Activated CD4-positive, alpha-beta T cell treated with anti-CD3 and anti-CD28 coated beads, Interleukin-2, amount 10 ng/mL, durations not matched to agents 7 days and 5 days (primary cell): ENCODE data around the gene CREBBP. TPM values are rescaled to one million over a fixed set of nuclear protein-coding genes. Genes with fewer than 3 reads are reported as not detected.
"Not testable (repeated sequence)": the region's sequence is repeated elsewhere in the genome, so short reads cannot be mapped to it uniquely, and the experiment has no call there.

Experiments used
- CTCF ChIA-PET: fragments of 350-600 bp; sonication (Branson Sonifier 250); formaldehyde crosslinking; loops from one replicate; lab custom pipeline; 2021; ENCODE audit warnings: antibody characterized with exemption; lab: Charles Lee
- POLR2A ChIA-PET: fragments of 350-600 bp; sonication (Branson Sonifier 250); formaldehyde crosslinking; loops from one replicate; lab custom pipeline; 2021; ENCODE audit warnings: antibody characterized with exemption; lab: Charles Lee
- DNase-seq: peaks from one replicate; pipeline ENCODE4 v3.0.0-alpha.2; 2020
- H3K27ac Mint-ChIP-seq: one replicate; pipeline ENCODE4 v1.8.0; 2021; ENCODE audit warnings: mild to moderate bottlenecking, moderate library complexity, mixed read lengths
- H3K27me3 Mint-ChIP-seq: one replicate; pipeline ENCODE4 v1.8.0; 2021; ENCODE audit warnings: mixed read lengths
- H3K36me3 Mint-ChIP-seq: one replicate; pipeline ENCODE4 v1.8.0; 2021; ENCODE audit warnings: low read depth, mixed read lengths
- H3K4me1 Mint-ChIP-seq: one replicate; pipeline ENCODE4 v1.8.0; 2021; ENCODE audit warnings: mixed read lengths
- H3K4me3 Mint-ChIP-seq: one replicate; pipeline ENCODE4 v1.8.0; 2021; ENCODE audit warnings: mild to moderate bottlenecking, moderate library complexity, mixed read lengths
- H3K9me3 Mint-ChIP-seq: one replicate; pipeline ENCODE4 v1.8.0; 2021; ENCODE audit warnings: mixed read lengths
- total RNA-seq, 2 experiments: library from RNA; stranded (reverse); gene quantifications; one replicate each; pipeline ENCODE4 v1.2.3, GENCODE V29; 2021

The CREBBP gene
- total RNA-seq = 10 to 100 TPM; 69.0 to 69.2 TPM

- ChIA-PET POLR2A (interaction anchor here (0.6 kb wide), 1 partner anchor 161 kb away, joined by 3 read pairs; no protein-coding TSS in a partner anchor), CTCF (interaction anchor here (1.5 kb wide), 1 partner anchor 13 kb away, joined by 3 read pairs; no protein-coding TSS in a partner anchor)
- H3K9me3 Mint-ChIP-seq = no peaks in the 10 kb centered on the region
- peak within 1 kb of the TSS; percentile 96 for H3K27ac Mint-ChIP-seq
- H3K4me1 Mint-ChIP-seq = peaks cover 37% of the 10 kb centered on the region
- H3K36me3 Mint-ChIP-seq = peaks cover 28% of the 10 kb centered on the region
- DNase-seq = peak; percentile 86
- H3K27me3 Mint-ChIP-seq = peaks cover 19% of the 10 kb centered on the region
- H3K4me3 Mint-ChIP-seq = peak within 1 kb of the TSS; percentile 95
Observed at GRCh38 chr16:3880623-3881498, at the start of gene CREBBP. Gene CREBBP (minus strand): TSS chr16:3880713. CDS start chr16:3879916, 797 bp downstream.

- DNase-seq, H3K4me1 Mint-ChIP-seq, H3K27ac Mint-ChIP-seq, H3K9me3 Mint-ChIP-seq, H3K4me3 Mint-ChIP-seq, POLR2A ChIA-PET, H3K36me3 Mint-ChIP-seq: not testable (repeated sequence)
- H3K27me3 Mint-ChIP-seq = peaks cover 24% of the 10 kb centered on the region
- CTCF ChIA-PET = interaction anchor here (1.5 kb wide), 1 partner anchor 380 kb away, joined by 3 read pairs; no protein-coding TSS in a partner anchor
Observed at GRCh38 chr16:3927147-3927546, 46.6 kb upstream of the CREBBP start.

GRCh38 chr16:3924763-3925162 is 44.2 kb upstream of the CREBBP start:
- H3K4me3 Mint-ChIP-seq = no peak overlapping the region
- H3K27me3 Mint-ChIP-seq = peaks cover 21% of the 10 kb centered on the region
- ChIA-PET CTCF (no interaction called here), POLR2A (no interaction called here)
- no peaks in the 10 kb centered on the region for H3K36me3 Mint-ChIP-seq
- H3K9me3 Mint-ChIP-seq = peaks cover under 1% of the 10 kb centered on the region
- H3K4me1 Mint-ChIP-seq = no peaks in the 10 kb centered on the region
- H3K27ac Mint-ChIP-seq = no peak overlapping the region
- DNase-seq = no peak

- no peak overlapping the region for H3K27ac Mint-ChIP-seq
- peaks cover 13% of the 10 kb centered on the region for H3K9me3 Mint-ChIP-seq
- no peak for DNase-seq
- CTCF ChIA-PET = interaction anchor here (0.7 kb wide), 1 partner anchor 84 kb away, joined by 3 read pairs; no protein-coding TSS in a partner anchor
- POLR2A ChIA-PET = no interaction called here
- no peaks in the 10 kb centered on the region for H3K4me1 Mint-ChIP-seq
- peaks cover 13% of the 10 kb centered on the region for H3K27me3 Mint-ChIP-seq
- no peak overlapping the region for H3K4me3 Mint-ChIP-seq
- peaks cover 3% of the 10 kb centered on the region for H3K36me3 Mint-ChIP-seq
Observed at GRCh38 chr16:3922241-3922640, 41.7 kb upstream of the CREBBP start.

GRCh38 chr16:3920206-3920605 is 39.7 kb upstream of the CREBBP start:
- H3K9me3 Mint-ChIP-seq = peaks cover 17% of the 10 kb centered on the region
- no peak overlapping the region for H3K4me3 Mint-ChIP-seq
- POLR2A ChIA-PET = interaction anchor here (0.7 kb wide), 1 partner anchor 249 kb away, joined by 3 read pairs; no protein-coding TSS in a partner anchor
- peaks cover 11% of the 10 kb centered on the region for H3K27me3 Mint-ChIP-seq
- no peak overlapping the region for H3K27ac Mint-ChIP-seq
- H3K4me1 Mint-ChIP-seq = no peaks in the 10 kb centered on the region
- peaks cover 3% of the 10 kb centered on the region for H3K36me3 Mint-ChIP-seq
- no peak for DNase-seq
- CTCF ChIA-PET = no interaction called here

GRCh38 chr16:3919413-3919812 is 38.9 kb upstream of the CREBBP start:
- Mint-ChIP-seq H3K27me3 (peaks cover 10% of the 10 kb centered on the region), H3K4me1 (no peaks in the 10 kb centered on the region), H3K27ac (no peak overlapping the region), H3K36me3 (peaks cover 3% of the 10 kb centered on the region), H3K9me3 (peaks cover 17% of the 10 kb centered on the region), H3K4me3 (no peak overlapping the region)
- ChIA-PET POLR2A (no interaction called here), CTCF (no interaction called here)
- no peak for DNase-seq

- no peak overlapping the region for H3K4me3 Mint-ChIP-seq
- no peak for DNase-seq
- no peaks in the 10 kb centered on the region for H3K4me1 Mint-ChIP-seq
- H3K36me3 Mint-ChIP-seq = peaks cover 3% of the 10 kb centered on the region
- ChIA-PET CTCF (no interaction called here), POLR2A (no interaction called here)
- H3K9me3 Mint-ChIP-seq = peaks cover 17% of the 10 kb centered on the region
- peaks cover 2% of the 10 kb centered on the region for H3K27me3 Mint-ChIP-seq
- H3K27ac Mint-ChIP-seq = no peak overlapping the region
Observed at GRCh38 chr16:3915426-3916260, 35.1 kb upstream of the CREBBP start.

- CTCF ChIA-PET = no interaction called here
- POLR2A ChIA-PET = no interaction called here
- Mint-ChIP-seq H3K4me3 (no peak overlapping the region), H3K9me3 (peaks cover 5% of the 10 kb centered on the region), H3K27me3 (peaks cover 2% of the 10 kb centered on the region), H3K27ac (no peak overlapping the region), H3K36me3 (no peaks in the 10 kb centered on the region), H3K4me1 (peaks cover 4% of the 10 kb centered on the region)
- no peak for DNase-seq
Observed at GRCh38 chr16:3912897-3913296, 32.4 kb upstream of the CREBBP start.

- Mint-ChIP-seq H3K9me3 (peaks cover 5% of the 10 kb centered on the region), H3K4me3 (no peak overlapping the region), H3K27ac (no peak overlapping the region), H3K27me3 (peaks cover 2% of the 10 kb centered on the region), H3K36me3 (no peaks in the 10 kb centered on the region), H3K4me1 (peaks cover 4% of the 10 kb centered on the region)
- DNase-seq = no peak
- POLR2A ChIA-PET = no interaction called here
- CTCF ChIA-PET = no interaction called here
Observed at GRCh38 chr16:3912373-3912772, 31.9 kb upstream of the CREBBP start.

- not testable (repeated sequence) for H3K4me1 Mint-ChIP-seq
Observed at GRCh38 chr16:3911741-3912140, 31.2 kb upstream of the CREBBP start.

GRCh38 chr16:3909791-3910583 is 29.5 kb upstream of the CREBBP start:
- ChIA-PET CTCF (no interaction called here), POLR2A (no interaction called here)
- Mint-ChIP-seq H3K36me3 (no peaks in the 10 kb centered on the region), H3K4me1 (peaks cover 4% of the 10 kb centered on the region), H3K9me3 (no peaks in the 10 kb centered on the region), H3K27me3 (peaks cover 4% of the 10 kb centered on the region), H3K27ac (no peak overlapping the region), H3K4me3 (no peak overlapping the region)
- DNase-seq = no peak

More at GRCh38 chr16:3911741-3912140, 31.2 kb upstream of the CREBBP start:
- CTCF ChIA-PET, H3K27me3 Mint-ChIP-seq, H3K36me3 Mint-ChIP-seq, H3K9me3 Mint-ChIP-seq, H3K27ac Mint-ChIP-seq, DNase-seq, POLR2A ChIA-PET, H3K4me3 Mint-ChIP-seq: not testable (repeated sequence)

GRCh38 chr16:3908951-3909437 is 28.5 kb upstream of the CREBBP start:
- ChIA-PET POLR2A (no interaction called here), CTCF (interaction anchor here (0.7 kb wide), 1 partner anchor 132 kb away, joined by 3 read pairs; no protein-coding TSS in a partner anchor)
- no peak for DNase-seq
- H3K36me3 Mint-ChIP-seq = no peaks in the 10 kb centered on the region
- no peak overlapping the region for H3K4me3 Mint-ChIP-seq
- peaks cover 4% of the 10 kb centered on the region for H3K4me1 Mint-ChIP-seq
- H3K9me3 Mint-ChIP-seq = no peaks in the 10 kb centered on the region
- H3K27ac Mint-ChIP-seq = no peak overlapping the region
- peaks cover 4% of the 10 kb centered on the region for H3K27me3 Mint-ChIP-seq
